ENCODE data around the gene EEPD1. TPM values are rescaled to one million over a fixed set of nuclear protein-coding genes. Genes with fewer than 3 reads are reported as not detected.

EEPD1 gene
- total RNA-seq, 1 experiment from 2014 or later = 5.0 TPM

DNA sequence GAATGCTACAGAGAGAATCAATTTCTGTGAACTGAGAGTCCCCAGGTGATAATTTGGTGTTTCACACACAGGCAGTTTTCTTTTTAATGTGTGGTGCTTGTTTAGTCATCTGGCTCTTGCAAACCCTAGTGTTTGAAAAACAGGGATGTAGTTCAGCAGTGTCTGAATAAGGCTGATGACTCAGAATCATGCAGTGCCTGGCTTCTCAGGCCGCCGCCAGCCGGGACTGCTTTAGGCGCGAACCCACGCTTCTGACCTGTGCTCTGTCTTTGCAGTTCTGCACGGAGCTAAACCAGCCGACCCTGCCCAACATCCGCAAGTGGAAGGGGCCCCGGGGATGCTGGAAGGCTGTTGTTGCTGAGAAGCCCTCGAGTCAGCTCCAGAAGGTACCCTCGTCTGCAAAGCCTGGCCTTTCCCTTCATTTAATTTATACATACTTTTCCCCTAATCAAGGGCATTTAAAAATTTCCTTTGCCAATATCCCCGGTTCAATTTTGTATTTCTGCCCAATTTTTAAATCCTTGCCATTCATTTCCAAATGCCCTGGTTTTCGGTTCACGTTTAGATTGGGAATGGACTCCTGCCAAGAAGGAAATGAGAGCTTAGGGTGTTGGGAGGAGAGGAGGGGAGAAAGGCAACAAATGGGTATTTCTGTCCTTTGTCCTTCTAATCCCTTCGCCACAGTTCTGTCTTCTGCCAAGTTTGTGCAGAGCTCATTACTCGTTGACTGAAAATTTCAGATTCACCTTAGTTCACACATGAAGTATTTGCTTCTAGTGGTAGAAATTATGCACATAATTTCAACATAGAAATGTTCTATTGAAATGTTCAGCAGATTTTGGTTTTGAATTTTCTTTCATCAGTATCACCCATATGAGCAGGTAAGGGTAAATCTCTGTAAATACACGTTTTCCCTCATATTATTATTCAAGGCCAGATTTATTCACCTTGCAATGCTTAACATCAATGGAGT lies 128.1 kb downstream of the EEPD1 start:
- Histone ChIP-seq H3K27ac (ENCODE audit: insufficient read length, low read depth, low read length) (peak overlapping the region; percentile 34), H4K8ac (replicated peaks; ENCODE audit: insufficient read length, low read depth, low read length) (no peak overlapping the region), H4K20me1 (ENCODE audit: control insufficient read depth, insufficient read depth, insufficient read length) (no peaks in the 10 kb centered on the region), H3K56ac (ENCODE audit: insufficient read length, low read depth, low read length) (no peak overlapping the region), H2BK15ac (ENCODE audit: low read depth, low read length) (no peak overlapping the region), H3K79me1 (ENCODE audit: insufficient read depth, low read depth, low read length, poor library complexity, severe bottlenecking) (no peaks in the 10 kb centered on the region), H3K79me2 (ENCODE audit: insufficient read depth, low read length) (no peaks in the 10 kb centered on the region), H2BK20ac (ENCODE audit: low read depth, low read length, poor library complexity, severe bottlenecking) (no peak overlapping the region), H2BK5ac (ENCODE audit: insufficient read length, low read length) (no peak overlapping the region), H3K9ac (ENCODE audit: extremely low read depth, insufficient read length, low read length) (no peak overlapping the region), H3K23ac (ENCODE audit: insufficient read length, low read depth, low read length) (no peak overlapping the region), H2AK5ac (ENCODE audit: insufficient read length, low read length) (no peak overlapping the region), H2BK12ac (ENCODE audit: insufficient read length, low read depth, low read length) (no peak overlapping the region), H3K9me3 (ENCODE audit: control insufficient read depth, low read depth, low read length) (no peaks in the 10 kb centered on the region), H3K4me2 (ENCODE audit: insufficient read depth, insufficient read length, low read length) (no peak overlapping the region), H3K4ac (ENCODE audit: low read depth, low read length) (no peak overlapping the region), H4K5ac (ENCODE audit: insufficient read length, low read depth, low read length) (no peak overlapping the region), H3T11ph (ENCODE audit: low read length) (no peak overlapping the region), H3K23me2 (ENCODE audit: insufficient read length, low read depth, low read length, poor library complexity, severe bottlenecking) (no peaks in the 10 kb centered on the region), H3K4me1 (ENCODE audit: insufficient read depth, low read length) (peaks cover 28% of the 10 kb centered on the region), H4K91ac (ENCODE audit: insufficient read length, low read depth, low read length) (no peak overlapping the region), H3K14ac (ENCODE audit: insufficient read depth, low read length) (peak overlapping the region; percentile 41; the same call in 1 of the 2 replicates), H2AFZ (ENCODE audit: low read length) (no peak overlapping the region), H3K18ac (ENCODE audit: insufficient read length, low read depth, low read length) (no peak overlapping the region), H3K27me3 (ENCODE audit: insufficient read depth, low read length) (no peaks in the 10 kb centered on the region), H2BK120ac (ENCODE audit: low read depth, low read length, poor library complexity, severe bottlenecking) (no peak overlapping the region)
- peaks cover 4% of the 10 kb centered on the region for H3K27me3 Mint-ChIP-seq (ENCODE audit: low read depth)
- TF ChIP-seq CTCF (conservative IDR thresholded peaks at IDR 0.05) = no peak
- H3K9me3 Mint-ChIP-seq = no peaks in the 10 kb centered on the region; a peak in 1 of 5 replicates
- WGBS (ENCODE audit: extremely low coverage, insufficient read length, low lambda C conversion rate) = no CpG with 5 or more reads among the region's 18 CpGs
- peaks cover 84 to 85% of the 10 kb centered on the region in 2 experiments for H3K4me1 Mint-ChIP-seq
- H3K4me3 Mint-ChIP-seq = peak overlapping the region; percentile 40 to 66
- no peaks in the 10 kb centered on the region for H3K36me3 Mint-ChIP-seq (ENCODE audit: insufficient read depth in 1 of 3, low read depth in 3 of 3)
- peak; percentile 74 for DNase-seq
- peak overlapping the region; percentile 94 to 96 (median 96) for H3K27ac Mint-ChIP-seq

Measured in H9 (cell line).